ENCODE data around the gene MEP1A. TPM values are rescaled to one million over a fixed set of nuclear protein-coding genes. Genes with fewer than 3 reads are reported as not detected.

MEP1A gene
- total and polyA plus RNA-seq, 2 donors (not counting 3 experiments of a cell fraction or from before 2014, with no cell fraction given) = not detected

- no peaks in the 10 kb centered on the region for H3K9me3 ChIP-seq (replicated peaks; ENCODE audit: control insufficient read depth, insufficient read depth, low read length)
- H2AFZ ChIP-seq (ENCODE audit: low read depth, low read length) = no peak overlapping the region
- no peak overlapping the region for H3K4me3 ChIP-seq (replicated peaks in 1 of 3; ENCODE audit: insufficient read depth in 1 of 3, low read depth in 1 of 3, low read length in 3 of 3)
- no peaks in the 10 kb centered on the region for H3K36me3 ChIP-seq (ENCODE audit: control insufficient read depth in 2 of 2, extremely low read depth in 1 of 2, insufficient read depth in 2 of 2, low read length in 2 of 2)
- BruUV-seq (replicated peaks) = no TSS peak
- no peak overlapping the region for H3K4me2 ChIP-seq (ENCODE audit: insufficient read depth, low read length)
- H3K9me1 ChIP-seq (replicated peaks; ENCODE audit: control insufficient read depth, extremely low read depth, insufficient read depth, low read length) = no peaks in the 10 kb centered on the region
- H3K27me3 ChIP-seq (ENCODE audit: control insufficient read depth in 2 of 2, insufficient read depth in 2 of 2, low read length in 2 of 2) = peaks cover 2 to 4% of the 10 kb centered on the region in 2 experiments
- TF ChIP-seq POLR2A (IDR thresholded peaks at IDR 0.05; ENCODE audit: low read depth, low read length) (no peak), GATA2 (IDR thresholded peaks at IDR 0.05; ENCODE audit: insufficient read depth, insufficient read length, low read depth, low read length) (no peak), POLR2AphosphoS5 (IDR thresholded peaks at IDR 0.05; ENCODE audit: insufficient read depth, low read depth, low read length) (no peak), FOS (IDR thresholded peaks at IDR 0.05; ENCODE audit: borderline replicate concordance, insufficient read depth, low read length) (no peak), EZH2 (IDR thresholded peaks at IDR 0.05; ENCODE audit: borderline replicate concordance, low read depth, low read length, severe bottlenecking) (no peak), MYC (IDR thresholded peaks at IDR 0.05; ENCODE audit: low read depth, low read length) (no peak), JUN (IDR thresholded peaks at IDR 0.05; ENCODE audit: borderline replicate concordance, insufficient read depth, insufficient read length, low read depth) (no peak)
- TF ChIP-seq, protein P1, sequence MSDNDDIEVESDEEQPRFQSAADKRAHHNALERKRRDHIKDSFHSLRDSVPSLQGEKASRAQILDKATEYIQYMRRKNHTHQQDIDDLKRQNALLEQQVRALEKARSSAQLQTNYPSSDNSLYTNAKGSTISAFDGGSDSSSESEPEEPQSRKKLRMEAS (IDR thresholded peaks at IDR 0.05; ENCODE audit: insufficient read depth, insufficient read length) = no peak
- TF ChIP-seq, protein P2, sequence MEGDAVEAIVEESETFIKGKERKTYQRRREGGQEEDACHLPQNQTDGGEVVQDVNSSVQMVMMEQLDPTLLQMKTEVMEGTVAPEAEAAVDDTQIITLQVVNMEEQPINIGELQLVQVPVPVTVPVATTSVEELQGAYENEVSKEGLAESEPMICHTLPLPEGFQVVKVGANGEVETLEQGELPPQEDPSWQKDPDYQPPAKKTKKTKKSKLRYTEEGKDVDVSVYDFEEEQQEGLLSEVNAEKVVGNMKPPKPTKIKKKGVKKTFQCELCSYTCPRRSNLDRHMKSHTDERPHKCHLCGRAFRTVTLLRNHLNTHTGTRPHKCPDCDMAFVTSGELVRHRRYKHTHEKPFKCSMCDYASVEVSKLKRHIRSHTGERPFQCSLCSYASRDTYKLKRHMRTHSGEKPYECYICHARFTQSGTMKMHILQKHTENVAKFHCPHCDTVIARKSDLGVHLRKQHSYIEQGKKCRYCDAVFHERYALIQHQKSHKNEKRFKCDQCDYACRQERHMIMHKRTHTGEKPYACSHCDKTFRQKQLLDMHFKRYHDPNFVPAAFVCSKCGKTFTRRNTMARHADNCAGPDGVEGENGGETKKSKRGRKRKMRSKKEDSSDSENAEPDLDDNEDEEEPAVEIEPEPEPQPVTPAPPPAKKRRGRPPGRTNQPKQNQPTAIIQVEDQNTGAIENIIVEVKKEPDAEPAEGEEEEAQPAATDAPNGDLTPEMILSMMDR (IDR thresholded peaks at IDR 0.05; ENCODE audit: extremely low read depth in 1 of 2, insufficient read depth in 1 of 2, low read depth in 1 of 2, low read length in 2 of 2) = no peak
- no peaks in the 10 kb centered on the region for H3K4me1 ChIP-seq (ENCODE audit: control insufficient read depth, extremely low read depth, insufficient read depth, low read length)
- ChIA-PET CTCF (no interaction called here), POLR2A (no interaction called here)
- no peak overlapping the region for H3K27ac ChIP-seq (ENCODE audit: insufficient read depth, low read depth, low read length)
- FAIRE-seq = no peak
- dilution Hi-C loops (cut with MboI; ENCODE audit: extremely low pct_ligation_motif_present, low sequenced_read_pairs) = no loop called here
- H3K79me2 ChIP-seq (ENCODE audit: control insufficient read depth, insufficient read depth, low read length) = no peaks in the 10 kb centered on the region
- H4K20me1 ChIP-seq (replicated peaks; ENCODE audit: control insufficient read depth, extremely low read depth, insufficient read depth, low read length) = no peaks in the 10 kb centered on the region
- intact Hi-C loops (cut with micrococcal nuclease) = no loop called here
- H3K9ac ChIP-seq (replicated peaks; ENCODE audit: extremely low read depth, insufficient read depth, low read length) = no peak overlapping the region
- no peak for DNase-seq (ENCODE audit: low read depth, low spot score)
Observed at GRCh38 chr6:46776070-46776712, 17.0 kb upstream of the MEP1A start.

Data from endothelial cell of umbilical vein (primary cell).